Adrenal gland (tissue), 12 donors: ENCODE results near the gene DOCK11. TPM values are rescaled to one million over a fixed set of nuclear protein-coding genes. Genes with fewer than 3 reads are reported as not detected.

Source experiments
- DNase-seq, 7 donors: peaks; one replicate each; pipeline ENCODE4 v3.0.0-alpha.2; 2019 to 2020
- H3K27ac ChIP-seq, 5 donors: fragments of 200-600 bp; sonication (generic) in 4 of 5; 1 replicate in 3 of 5; 2 replicates in 2 of 5; pipeline versions ENCODE4 v1.5.1 to v1.8.0; 2016 to 2020; ENCODE audit warnings: mild to moderate bottlenecking in 1 of 5
- H3K27me3 ChIP-seq: fragments of 200-600 bp; 2 replicates; pipeline ENCODE4 v1.8.0; 2021
- H3K36me3 ChIP-seq, 2 donors: fragments of 200-600 bp; replicated peaks in 1 of 2; 1 replicate in 1 of 2; 2 replicates in 1 of 2; pipeline versions ENCODE4 v1.5.1 to v1.8.0; 2018 to 2022
- H3K4me1 ChIP-seq, 2 donors: fragments of 200-600 bp; replicated peaks in 1 of 2; 1 replicate in 1 of 2; 2 replicates in 1 of 2; pipeline versions ENCODE4 v1.5.1 to v1.8.0; 2018 to 2021
- H3K4me3 ChIP-seq, 4 donors: fragments of 200-600 bp; sonication (generic) in 3 of 4; one replicate each; pipeline ENCODE4 v1.5.1; 2016 to 2018
- H3K9me3 ChIP-seq, 3 donors: fragments of 200-600 bp; sonication (generic) in 1 of 3; replicated peaks in 1 of 3; 1 replicate in 2 of 3; 2 replicates in 1 of 3; pipeline versions ENCODE4 v1.5.1 to v1.8.0; 2016 to 2021
- CTCF ChIP-seq, 6 experiments: fragments of 450-650 bp in 4 of 6; fragments of 200-600 bp in 2 of 6; sonication (generic) in 1 of 6; IDR thresholded peaks; 1 replicate in 5 of 6; 2 replicates in 1 of 6; pipeline versions ENCODE4 v1.5.1 to v1.8.0; 2016 to 2021; ENCODE audit warnings: antibody characterized with exemption in 6 of 6, mild to moderate bottlenecking in 2 of 6, moderate library complexity in 1 of 6
- POLR2A ChIP-seq, 2 donors: fragments of 450-650 bp; IDR thresholded peaks; one replicate each; pipeline ENCODE4 v1.6.1; 2017; ENCODE audit warnings: antibody characterized with exemption in 2 of 2, mild to moderate bottlenecking in 2 of 2, moderate library complexity in 1 of 2
- WGBS, 4 donors: extraction: QIAGEN DNeasy Blood & Tissue Kit in 2 of 4; methylation state at CpG; one replicate each; pipeline versions ENCODE4 v1.1.5 to v1.1.7; 2013 to 2017; 5-methylcytosine and 5-hydroxymethylcytosine counted together
- intact Hi-C, 2 donors: fragments of 100-400 bp; cut with DNase I; formaldehyde crosslinking; loops; one replicate each; pipeline versions ENCODE4 v1.14.1 to v1.15.0; 2022 to 2023
- polyA plus RNA-seq, 3 donors: library from polyadenylated mRNA; stranded (reverse); fragments of 200-250 nt in 2 of 3; fragments of 350-450 nt in 1 of 3; fragmentation: Illumina TruSeq in 1 of 3; extraction: RNeasy Lipid Tissue Mini Kit (QIAGEN cat#74804) in 1 of 3; gene quantifications; one replicate each; pipeline ENCODE4 v1.2.3, GENCODE V29; 2013 to 2014
- total RNA-seq, 9 donors: library from RNA; depleted of rRNA in 4 of 9; stranded (reverse); fragments of >200 nt in 4 of 9; fragments of 120-200 nt in 1 of 9; fragmentation: NEBNext Ultra II Directional in 1 of 9; extraction: Animal tissue kit (Norgen Biotek cat#: 25700) in 1 of 9; gene quantifications; one replicate each; pipeline versions ENCODE4 v1.1.0 to v1.2.4, GENCODE V29; 2013 to 2023
- donor health status: healthy with polysubstance abuse.
- donor health status: Bipolar disorder and iron deficiency.
- donor health status: DM: yes; HTN: yes; CAD: no.
- donor health status: DM: no; HTN: no; CAD: no.
- donor health status: DM: no; HTN: no; CAD: no.
- donor health status: DM: yes; HTN: yes; CAD: no.

The DOCK11 gene
- total and polyA plus RNA-seq, 12 donors = 4.8 to 28.1 (median 13.2) TPM

GRCh38 chrX:118595501-118596042 lies 100.0 kb downstream of the DOCK11 start:
- H3K4me3 ChIP-seq = no peak overlapping the region
- H3K36me3 ChIP-seq = no peaks in the 10 kb centered on the region
- H3K4me1 ChIP-seq = no peaks in the 10 kb centered on the region
- H3K27ac ChIP-seq = peak overlapping the region in 1 of 5 donors; percentile 4
- H3K9me3 ChIP-seq = no peaks in the 10 kb centered on the region
- intact Hi-C loops = no loop called here
- WGBS, 4 donors = 52 to 80% (median 68%) methylated on average over 7 of the region's 7 CpGs
- peaks cover 11% of the 10 kb centered on the region for H3K27me3 ChIP-seq
- no peak for TF ChIP-seq POLR2A (IDR thresholded peaks at IDR 0.05)
- no peak for TF ChIP-seq CTCF (IDR thresholded peaks at IDR 0.05)
- no peak for DNase-seq

- intact Hi-C loops = no loop called here
- DNase-seq = no peak
- H3K27me3 ChIP-seq = peaks cover 16% of the 10 kb centered on the region
- TF ChIP-seq CTCF (IDR thresholded peaks at IDR 0.05) (no peak), POLR2A (IDR thresholded peaks at IDR 0.05) (no peak)
- H3K4me1 ChIP-seq = no peaks in the 10 kb centered on the region
- H3K4me3 ChIP-seq = no peak overlapping the region
- no peak overlapping the region for H3K27ac ChIP-seq
- no peaks in the 10 kb centered on the region for H3K9me3 ChIP-seq
- no peaks in the 10 kb centered on the region for H3K36me3 ChIP-seq
Measured at GRCh38 chrX:118596390-118596789, 100.8 kb downstream of the DOCK11 start.

- peak overlapping the region in 1 of 4 donors; percentile 32 for H3K4me3 ChIP-seq
- H3K27me3 ChIP-seq = peaks cover 8% of the 10 kb centered on the region
- H3K36me3 ChIP-seq = no peaks in the 10 kb centered on the region
- 10 to 18% (median 14%) methylated on average over 7 of the region's 7 CpGs for WGBS, 4 donors
- intact Hi-C loops = loop anchor here in 1 of 2 donors (10.0 kb wide), 1 partner anchor 139 kb away; no protein-coding TSS in a partner anchor
- no peaks in the 10 kb centered on the region for H3K4me1 ChIP-seq
- TF ChIP-seq CTCF (IDR thresholded peaks at IDR 0.05) = peak; percentile 58 to 88 (median 70)
- no peak for TF ChIP-seq POLR2A (IDR thresholded peaks at IDR 0.05)
- H3K27ac ChIP-seq = no peak overlapping the region
- peak; percentile 38 to 63 (median 55) for DNase-seq
- no peaks in the 10 kb centered on the region for H3K9me3 ChIP-seq
Measured at GRCh38 chrX:118603981-118604380, 108.4 kb downstream of the DOCK11 start.

- intact Hi-C loops = no loop called here
- H3K36me3 ChIP-seq = no peaks in the 10 kb centered on the region
- TF ChIP-seq POLR2A (IDR thresholded peaks at IDR 0.05) (no peak), CTCF (IDR thresholded peaks at IDR 0.05) (no peak)
- 65 to 96% (median 77%) methylated on average over 2 of the region's 2 CpGs for WGBS, 4 donors
- no peak overlapping the region for H3K27ac ChIP-seq
- H3K9me3 ChIP-seq = no peaks in the 10 kb centered on the region
- H3K4me3 ChIP-seq = no peak overlapping the region
- no peaks in the 10 kb centered on the region for H3K4me1 ChIP-seq
- no peaks in the 10 kb centered on the region for H3K27me3 ChIP-seq
- no peak for DNase-seq
Measured at GRCh38 chrX:118612290-118612689, 116.7 kb downstream of the DOCK11 start.
